ENCODE measurements around the gene RIMS4. TPM values are rescaled to one million over a fixed set of nuclear protein-coding genes. Genes with fewer than 3 reads are reported as not detected.

RIMS4 gene
- total and polyA plus RNA-seq, 2 donors (not counting 1 experiment from before 2014, with no cell fraction given): not detected

- Histone ChIP-seq H3K9ac (ENCODE audit: low read length) (no peak overlapping the region), H3K4me2 (replicated peaks; ENCODE audit: low read depth, low read length, poor library complexity, severe bottlenecking) (no peak overlapping the region), H2AFZ (ENCODE audit: insufficient read depth, low read depth, low read length, poor library complexity, severe bottlenecking) (no peak overlapping the region), H4K20me1 (ENCODE audit: control insufficient read depth, insufficient read depth, low read length, poor library complexity, severe bottlenecking) (no peaks in the 10 kb centered on the region), H3K4me3 (ENCODE audit: control extremely low read depth in 1 of 5, extremely low read depth in 1 of 5, insufficient read depth in 1 of 5, low read depth in 2 of 5, low read length in 4 of 5) (no peak overlapping the region), H3K27ac (ENCODE audit: low read length in 2 of 2) (no peak overlapping the region), H3K9me3 (ENCODE audit: control extremely low read depth in 1 of 3, control insufficient read depth in 2 of 3, insufficient read depth in 1 of 3, low read length in 2 of 3) (no peaks in the 10 kb centered on the region), H3K79me2 (ENCODE audit: control insufficient read depth, insufficient read depth, low read length) (no peaks in the 10 kb centered on the region), H3K4me1 (ENCODE audit: control insufficient read depth in 2 of 2, insufficient read depth in 2 of 2, low read length in 2 of 2) (no peaks in the 10 kb centered on the region), H3K27me3 (replicated peaks in 1 of 4; ENCODE audit: control extremely low read depth in 1 of 4, control insufficient read depth in 3 of 4, insufficient read depth in 4 of 4, low read length in 3 of 4) (no peaks in the 10 kb centered on the region), H3K36me3 (replicated peaks in 1 of 2; ENCODE audit: control extremely low read depth in 1 of 2, control insufficient read depth in 1 of 2, extremely low read depth in 1 of 2, insufficient read depth in 2 of 2, low read length in 1 of 2) (no peaks in the 10 kb centered on the region)
- WGBS (ENCODE audit: insufficient coverage): 100% methylated on average over 1 of the region's 4 CpGs
- no peaks in the 10 kb centered on the region for H3K4me1 Mint-ChIP-seq
- no peak for TF ChIP-seq CTCF (IDR thresholded peaks at IDR 0.05)
- TF ChIP-seq EZH2 (IDR thresholded peaks at IDR 0.05; ENCODE audit: borderline replicate concordance, insufficient read depth, low read depth, low read length, poor library complexity, severe bottlenecking): no peak
- ATAC-seq (ENCODE audit: low read depth): no peak
- H3K27me3 Mint-ChIP-seq: peaks cover 16% of the 10 kb centered on the region
- H3K9me3 Mint-ChIP-seq (ENCODE audit: insufficient read depth): no peaks in the 10 kb centered on the region
- ChIA-PET CTCF (no interaction called here), POLR2A (no interaction called here)
- DNase-seq: no peak
- H3K27ac Mint-ChIP-seq: no peak overlapping the region
- no peak overlapping the region for H3K4me3 Mint-ChIP-seq
- intact Hi-C loops (cut with micrococcal nuclease): no loop called here
Observed at GRCh38 chr20:44819936-44820335, 9.6 kb upstream of the RIMS4 start.

- Histone ChIP-seq H3K9ac (ENCODE audit: low read length) (no peak overlapping the region), H3K4me3 (ENCODE audit: control extremely low read depth in 1 of 5, extremely low read depth in 1 of 5, insufficient read depth in 1 of 5, low read depth in 2 of 5, low read length in 4 of 5) (no peak overlapping the region), H3K79me2 (ENCODE audit: control insufficient read depth, insufficient read depth, low read length) (no peaks in the 10 kb centered on the region), H3K4me2 (replicated peaks; ENCODE audit: low read depth, low read length, poor library complexity, severe bottlenecking) (no peak overlapping the region), H4K20me1 (ENCODE audit: control insufficient read depth, insufficient read depth, low read length, poor library complexity, severe bottlenecking) (no peaks in the 10 kb centered on the region), H3K27me3 (replicated peaks in 1 of 4; ENCODE audit: control extremely low read depth in 1 of 4, control insufficient read depth in 3 of 4, insufficient read depth in 4 of 4, low read length in 3 of 4) (peaks cover 0 to 6% (median 0%) of the 10 kb centered on the region in 4 experiments), H2AFZ (ENCODE audit: insufficient read depth, low read depth, low read length, poor library complexity, severe bottlenecking) (no peak overlapping the region), H3K4me1 (ENCODE audit: control insufficient read depth in 2 of 2, insufficient read depth in 2 of 2, low read length in 2 of 2) (no peaks in the 10 kb centered on the region), H3K9me3 (ENCODE audit: control extremely low read depth in 1 of 3, control insufficient read depth in 2 of 3, insufficient read depth in 1 of 3, low read length in 2 of 3) (peaks cover 0 to 2% (median 0%) of the 10 kb centered on the region in 3 donors), H3K36me3 (replicated peaks in 1 of 2; ENCODE audit: control extremely low read depth in 1 of 2, control insufficient read depth in 1 of 2, extremely low read depth in 1 of 2, insufficient read depth in 2 of 2, low read length in 1 of 2) (no peaks in the 10 kb centered on the region), H3K27ac (ENCODE audit: low read length in 2 of 2) (no peak overlapping the region)
- TF ChIP-seq CTCF (IDR thresholded peaks at IDR 0.05) (no peak), EZH2 (IDR thresholded peaks at IDR 0.05; ENCODE audit: borderline replicate concordance, insufficient read depth, low read depth, low read length, poor library complexity, severe bottlenecking) (no peak)
- Mint-ChIP-seq H3K27me3 (peaks cover 20% of the 10 kb centered on the region), H3K4me3 (no peak overlapping the region), H3K27ac (no peak overlapping the region), H3K9me3 (ENCODE audit: insufficient read depth) (no peaks in the 10 kb centered on the region), H3K4me1 (no peaks in the 10 kb centered on the region)
- DNase-seq (no peak), ATAC-seq (ENCODE audit: low read depth) (no peak)
- POLR2A ChIA-PET: no interaction called here
- CTCF ChIA-PET: no interaction called here
- intact Hi-C loops (cut with micrococcal nuclease): no loop called here
- WGBS (ENCODE audit: insufficient coverage): 69% methylated on average over 2 of the region's 6 CpGs
Observed at GRCh38 chr20:44817143-44817910, 7.0 kb upstream of the RIMS4 start.

All from B cell (primary cell).